GM12875 (cell line): ENCODE measurements around the gene PPP2R2D.

Source experiments
- H3K4me3 ChIP-seq: one replicate; pipeline ENCODE4 v1.5.1; 2011; ENCODE audit warnings: low read depth, low read length, control low read depth
- TF ChIP-seq, protein P1 (sequence below): IDR thresholded peaks from 2 replicates; pipeline ENCODE4 v1.5.1; 2011; ENCODE audit warnings: low read depth, mild to moderate bottlenecking, control low read depth, inconsistent platforms, low read length, moderate library complexity, borderline replicate concordance; ENCODE audit not compliant: insufficient read depth

Gene PPP2R2D

DNA sequence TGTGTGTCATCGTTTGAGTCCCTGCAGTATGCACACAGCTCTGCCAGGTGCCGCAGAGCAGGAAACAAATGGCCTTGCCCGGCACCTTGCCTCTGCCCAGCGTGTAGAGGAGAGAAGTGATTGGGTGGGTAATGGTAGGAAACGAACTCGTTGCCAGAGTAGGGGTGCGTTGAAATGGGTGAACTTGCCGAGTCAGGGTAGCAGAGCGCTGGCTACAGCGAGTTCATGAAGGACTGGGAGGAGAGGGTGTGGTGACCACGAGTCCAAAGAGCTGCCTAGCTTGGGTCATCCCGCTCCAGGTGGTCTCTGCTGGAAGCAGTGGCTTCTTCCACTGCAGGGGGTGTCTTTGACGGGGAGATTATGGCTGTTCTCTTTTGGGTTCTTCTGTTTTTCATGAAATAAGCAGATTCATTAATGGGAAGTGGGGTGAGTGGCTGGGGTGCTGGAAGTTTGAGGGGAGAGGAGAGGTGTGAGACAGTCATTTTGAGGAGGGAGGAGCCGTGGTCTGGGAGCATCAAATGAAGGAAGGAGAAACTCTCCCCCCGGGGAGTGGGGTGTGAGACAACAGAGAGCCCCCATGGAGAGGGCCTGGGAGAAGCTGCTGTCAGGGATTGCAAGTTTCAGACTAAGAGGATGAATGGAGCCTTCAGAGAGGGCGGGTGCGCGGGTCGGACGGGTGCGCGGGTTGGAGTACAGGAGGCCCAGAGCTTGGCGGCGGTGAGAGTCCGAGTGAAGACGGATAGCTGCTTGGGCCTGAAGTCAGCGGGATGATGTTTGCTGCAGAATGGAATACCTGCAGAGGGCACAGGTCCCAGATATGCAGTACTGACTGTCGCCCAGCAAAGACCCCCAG is 26.2 kb downstream of the PPP2R2D start:
- H3K4me3 ChIP-seq, result no peak overlapping the region
- TF ChIP-seq, protein P1, sequence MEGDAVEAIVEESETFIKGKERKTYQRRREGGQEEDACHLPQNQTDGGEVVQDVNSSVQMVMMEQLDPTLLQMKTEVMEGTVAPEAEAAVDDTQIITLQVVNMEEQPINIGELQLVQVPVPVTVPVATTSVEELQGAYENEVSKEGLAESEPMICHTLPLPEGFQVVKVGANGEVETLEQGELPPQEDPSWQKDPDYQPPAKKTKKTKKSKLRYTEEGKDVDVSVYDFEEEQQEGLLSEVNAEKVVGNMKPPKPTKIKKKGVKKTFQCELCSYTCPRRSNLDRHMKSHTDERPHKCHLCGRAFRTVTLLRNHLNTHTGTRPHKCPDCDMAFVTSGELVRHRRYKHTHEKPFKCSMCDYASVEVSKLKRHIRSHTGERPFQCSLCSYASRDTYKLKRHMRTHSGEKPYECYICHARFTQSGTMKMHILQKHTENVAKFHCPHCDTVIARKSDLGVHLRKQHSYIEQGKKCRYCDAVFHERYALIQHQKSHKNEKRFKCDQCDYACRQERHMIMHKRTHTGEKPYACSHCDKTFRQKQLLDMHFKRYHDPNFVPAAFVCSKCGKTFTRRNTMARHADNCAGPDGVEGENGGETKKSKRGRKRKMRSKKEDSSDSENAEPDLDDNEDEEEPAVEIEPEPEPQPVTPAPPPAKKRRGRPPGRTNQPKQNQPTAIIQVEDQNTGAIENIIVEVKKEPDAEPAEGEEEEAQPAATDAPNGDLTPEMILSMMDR, result no peak

GRCh38 chr10:131928248-131929095 is 27.7 kb downstream of the PPP2R2D start:
- TF ChIP-seq, protein P1, result no peak
- no peak overlapping the region for H3K4me3 ChIP-seq

DNA sequence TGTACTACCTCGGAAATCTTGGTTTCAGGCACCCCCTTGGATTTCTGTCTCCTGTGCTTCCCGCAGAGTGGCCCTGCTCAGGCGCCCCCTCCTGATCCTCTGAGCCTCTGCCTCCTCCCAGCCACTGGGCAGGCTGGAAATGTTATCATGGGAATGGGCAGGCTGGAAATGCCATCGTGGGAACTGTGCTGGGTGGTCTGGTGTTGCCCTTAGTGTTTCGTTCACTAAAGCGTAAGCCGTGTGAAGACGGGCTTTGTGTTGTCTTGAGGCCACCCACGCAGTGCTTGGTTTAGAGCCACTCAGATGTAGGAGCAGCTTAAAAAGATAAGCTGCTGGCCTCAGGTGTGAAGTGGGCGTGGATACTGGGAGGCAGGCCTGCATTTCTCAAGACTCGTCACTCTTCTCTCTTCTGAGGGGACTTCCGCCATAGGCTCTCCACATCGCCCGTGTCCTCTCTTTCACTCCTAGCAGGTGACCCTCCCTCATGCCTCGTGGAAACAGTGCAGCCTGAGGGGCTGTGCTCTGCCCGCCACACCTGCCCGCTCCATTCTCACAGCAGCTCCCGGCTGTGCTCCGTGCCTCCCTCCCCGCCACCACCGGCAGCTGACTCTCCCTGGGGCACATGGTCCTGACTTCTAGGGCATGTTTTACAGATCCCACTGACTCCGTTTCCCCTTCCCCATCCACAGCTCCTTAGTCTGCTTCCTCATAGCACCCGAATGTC is 28.5 kb downstream of the PPP2R2D start:
- TF ChIP-seq, protein P1, result no peak
- no peak overlapping the region for H3K4me3 ChIP-seq

DNA sequence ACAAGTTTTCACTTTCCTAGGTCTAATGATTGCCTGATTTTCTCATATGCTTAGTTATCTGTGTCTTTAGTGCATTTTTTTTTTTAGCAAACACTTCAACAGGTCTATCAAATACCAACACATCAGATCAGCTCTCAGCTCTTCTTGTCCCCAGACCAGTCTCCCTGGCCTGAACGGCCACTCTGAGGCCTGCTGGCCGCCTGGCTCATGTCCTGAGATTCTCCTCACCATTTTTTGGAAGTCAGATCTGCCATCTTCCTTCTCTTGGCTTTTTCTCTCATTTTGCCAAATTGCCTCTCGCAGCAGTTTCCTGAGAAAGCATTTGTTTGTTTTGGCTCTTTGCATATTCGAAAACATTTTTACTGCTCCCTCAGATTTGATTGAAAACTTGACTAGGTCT is 29.3 kb downstream of the PPP2R2D start:
- H3K4me3 ChIP-seq, result no peak overlapping the region
- TF ChIP-seq, protein P1, result no peak

DNA sequence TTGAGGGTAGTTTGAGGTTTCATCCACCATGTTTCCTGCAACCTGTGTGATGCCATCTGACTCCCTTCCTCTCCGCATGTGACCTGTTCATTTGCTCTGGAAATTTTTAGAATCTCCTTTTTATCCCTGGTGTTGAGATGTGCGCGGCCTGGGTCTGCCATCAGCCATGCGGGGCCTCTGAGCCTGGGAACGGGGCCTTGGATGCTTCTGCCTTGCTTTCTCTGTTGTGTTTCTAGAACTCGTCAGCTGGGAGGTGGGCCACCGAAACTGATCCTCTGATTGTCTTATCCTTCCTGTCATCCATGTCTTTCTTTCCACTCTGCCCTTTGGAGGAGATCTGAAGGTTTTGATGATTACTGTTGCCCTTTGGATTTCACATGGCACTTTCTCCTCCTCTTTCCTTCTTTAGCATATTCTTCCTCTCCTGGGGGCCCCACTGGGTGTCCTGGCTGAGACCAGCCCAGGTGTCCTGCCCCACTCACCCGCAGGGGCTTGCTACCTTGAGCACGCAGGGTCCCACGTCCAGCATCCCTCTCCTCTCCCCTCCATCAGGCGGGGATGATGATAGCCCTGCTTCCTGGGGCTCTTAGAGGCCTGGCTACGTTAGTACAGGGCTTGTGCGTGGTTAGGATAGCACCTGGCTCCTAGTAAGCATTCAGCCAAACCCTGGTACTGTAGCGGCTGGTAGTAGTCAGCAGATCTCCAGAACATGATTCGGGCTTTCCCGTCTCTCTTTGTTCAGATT is 29.9 kb downstream of the PPP2R2D start:
- TF ChIP-seq, protein P1, result no peak
- H3K4me3 ChIP-seq, result no peak overlapping the region

GRCh38 chr10:131931981-131932380 is 31.2 kb downstream of the PPP2R2D start:
- H3K4me3 ChIP-seq, result no peak overlapping the region

More at GRCh38 chr10:131931981-131932380, 31.2 kb downstream of the PPP2R2D start:
- TF ChIP-seq, protein P1, result no peak
